ENCODE data around the gene SLAMF1.

Gene SLAMF1

DNA sequence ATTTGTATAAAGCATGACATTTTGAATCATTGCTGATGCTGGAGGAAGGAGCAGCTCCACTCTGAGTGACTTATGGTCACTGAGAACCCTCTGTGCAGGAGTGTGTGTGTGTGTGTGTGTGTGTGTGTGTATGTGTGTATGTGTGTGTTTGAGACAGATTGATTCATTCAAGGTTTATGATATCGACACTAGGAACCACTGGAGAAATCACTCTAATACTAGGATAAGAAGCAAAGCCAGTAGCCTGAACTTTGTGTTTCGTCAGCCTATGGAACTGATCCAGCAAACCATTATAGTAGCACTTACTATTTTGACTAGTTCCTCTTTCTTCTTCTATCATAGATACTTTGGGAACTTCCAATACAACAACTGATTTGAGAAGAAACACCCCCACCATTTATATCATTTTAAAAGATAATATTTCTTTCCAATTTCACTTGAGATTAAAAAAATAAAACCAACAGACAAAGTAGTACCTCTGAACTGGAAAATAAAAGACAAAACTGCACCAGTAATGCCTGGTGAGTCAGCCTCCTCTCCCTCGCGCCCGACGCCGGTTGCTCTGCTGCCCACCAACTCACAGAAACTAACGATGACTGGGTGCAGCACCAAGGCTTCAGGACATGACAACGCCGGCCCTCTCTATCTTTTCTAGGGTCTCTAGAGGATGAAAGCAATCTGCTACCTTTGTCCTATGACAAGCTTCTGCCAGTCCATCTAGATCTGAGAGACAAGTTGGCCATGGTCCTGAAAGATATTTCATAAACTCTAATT, 20.9 kb downstream of the SLAMF1 start:
- Histone ChIP-seq H3K79me2 (ENCODE audit: insufficient read depth, low read length) (peaks cover 14% of the 10 kb centered on the region; the same call in 1 of the 2 replicates), H2AFZ (ENCODE audit: low read depth, low read length, severe bottlenecking) (no peak overlapping the region), H3K4me3 (ENCODE audit: insufficient read depth, low read length, poor library complexity, severe bottlenecking) (no peak overlapping the region), H3K9me2 (replicated peaks; ENCODE audit: insufficient read depth, low read length) (no peaks in the 10 kb centered on the region), H3K9me3 (ENCODE audit: insufficient read depth, low read length) (no peaks in the 10 kb centered on the region), H4K20me1 (ENCODE audit: low read depth, low read length) (no peaks in the 10 kb centered on the region), H3K4me2 (ENCODE audit: low read depth, low read length, poor library complexity, severe bottlenecking) (peak overlapping the region; percentile 70), H3K36me3 (ENCODE audit: low read length) (no peaks in the 10 kb centered on the region), H3K27ac (ENCODE audit: low read depth, low read length) (peak overlapping the region; percentile 97), H3K9ac (ENCODE audit: low read length) (peak overlapping the region; percentile 58), H3K27me3 (ENCODE audit: low read length) (no peaks in the 10 kb centered on the region), H3F3A (ENCODE audit: insufficient read depth) (peaks cover 74% of the 10 kb centered on the region)
- no peak for TF ChIP-seq EZH2phosphoT487 (conservative IDR thresholded peaks at IDR 0.05; ENCODE audit: low read length)
- TF ChIP-seq, protein P1, sequence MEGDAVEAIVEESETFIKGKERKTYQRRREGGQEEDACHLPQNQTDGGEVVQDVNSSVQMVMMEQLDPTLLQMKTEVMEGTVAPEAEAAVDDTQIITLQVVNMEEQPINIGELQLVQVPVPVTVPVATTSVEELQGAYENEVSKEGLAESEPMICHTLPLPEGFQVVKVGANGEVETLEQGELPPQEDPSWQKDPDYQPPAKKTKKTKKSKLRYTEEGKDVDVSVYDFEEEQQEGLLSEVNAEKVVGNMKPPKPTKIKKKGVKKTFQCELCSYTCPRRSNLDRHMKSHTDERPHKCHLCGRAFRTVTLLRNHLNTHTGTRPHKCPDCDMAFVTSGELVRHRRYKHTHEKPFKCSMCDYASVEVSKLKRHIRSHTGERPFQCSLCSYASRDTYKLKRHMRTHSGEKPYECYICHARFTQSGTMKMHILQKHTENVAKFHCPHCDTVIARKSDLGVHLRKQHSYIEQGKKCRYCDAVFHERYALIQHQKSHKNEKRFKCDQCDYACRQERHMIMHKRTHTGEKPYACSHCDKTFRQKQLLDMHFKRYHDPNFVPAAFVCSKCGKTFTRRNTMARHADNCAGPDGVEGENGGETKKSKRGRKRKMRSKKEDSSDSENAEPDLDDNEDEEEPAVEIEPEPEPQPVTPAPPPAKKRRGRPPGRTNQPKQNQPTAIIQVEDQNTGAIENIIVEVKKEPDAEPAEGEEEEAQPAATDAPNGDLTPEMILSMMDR (IDR thresholded peaks at IDR 0.05; ENCODE audit: insufficient read depth, low read length, poor library complexity, severe bottlenecking) = no peak

DNA sequence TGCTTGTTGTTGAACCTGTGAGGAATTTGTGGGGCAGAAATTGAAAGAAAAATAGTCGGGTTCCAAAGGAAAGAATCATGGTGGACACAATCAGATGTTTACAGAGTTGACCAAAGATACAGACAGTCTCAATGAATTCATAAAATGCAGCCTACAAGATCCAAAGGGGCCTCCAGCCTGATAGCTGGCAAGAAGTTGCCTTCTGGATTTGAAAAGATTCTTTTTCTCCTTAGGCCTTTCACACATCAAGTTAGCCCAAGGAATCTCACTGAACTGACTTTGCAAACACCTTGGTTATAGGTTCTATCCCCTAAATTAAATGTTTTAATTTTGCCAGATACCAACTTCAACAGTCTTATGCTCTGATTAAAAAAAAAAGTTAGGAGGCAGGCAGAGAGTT, 21.5 kb downstream of the SLAMF1 start:
- H3K9me3 ChIP-seq (ENCODE audit: insufficient read depth, low read length) = no peaks in the 10 kb centered on the region
- H3K9me2 ChIP-seq (replicated peaks; ENCODE audit: insufficient read depth, low read length) = no peaks in the 10 kb centered on the region
- peak overlapping the region; percentile 97 for H3K27ac ChIP-seq (ENCODE audit: low read depth, low read length)
- H2AFZ ChIP-seq (ENCODE audit: low read depth, low read length, severe bottlenecking) = no peak overlapping the region
- no peaks in the 10 kb centered on the region for H3K36me3 ChIP-seq (ENCODE audit: low read length)
- H3F3A ChIP-seq (ENCODE audit: insufficient read depth) = peaks cover 74% of the 10 kb centered on the region
- peaks cover 14% of the 10 kb centered on the region; the same call in 1 of the 2 replicates for H3K79me2 ChIP-seq (ENCODE audit: insufficient read depth, low read length)
- H3K9ac ChIP-seq (ENCODE audit: low read length) = peak overlapping the region; percentile 58
- no peak for TF ChIP-seq EZH2phosphoT487 (conservative IDR thresholded peaks at IDR 0.05; ENCODE audit: low read length)
- TF ChIP-seq, protein P1 (IDR thresholded peaks at IDR 0.05; ENCODE audit: insufficient read depth, low read length, poor library complexity, severe bottlenecking) = no peak
- peak overlapping the region; percentile 11 for H3K4me3 ChIP-seq (ENCODE audit: insufficient read depth, low read length, poor library complexity, severe bottlenecking)
- H3K4me2 ChIP-seq (ENCODE audit: low read depth, low read length, poor library complexity, severe bottlenecking) = peak overlapping the region; percentile 70
- H3K27me3 ChIP-seq (ENCODE audit: low read length) = no peaks in the 10 kb centered on the region
- no peaks in the 10 kb centered on the region for H4K20me1 ChIP-seq (ENCODE audit: low read depth, low read length)

DNA sequence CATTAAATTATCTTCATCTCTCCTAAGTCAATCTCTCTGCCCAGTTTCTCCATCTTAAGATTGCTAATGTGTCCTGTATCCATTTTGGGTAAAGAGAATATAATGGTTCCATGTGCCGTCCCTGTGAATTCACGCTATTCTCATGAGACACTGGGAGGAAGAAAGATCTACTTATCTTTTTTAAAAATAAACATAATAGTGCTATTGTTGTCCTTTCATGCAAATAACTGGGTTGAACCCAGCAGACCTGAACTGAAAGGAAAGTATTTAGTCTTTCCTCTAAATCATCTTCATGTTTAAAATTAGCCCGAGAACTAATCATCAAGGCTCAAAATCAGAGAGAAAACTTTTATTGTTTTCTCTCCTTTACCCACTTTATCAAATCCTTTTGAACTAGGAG, 22.4 kb downstream of the SLAMF1 start:
- no peaks in the 10 kb centered on the region for H3K9me2 ChIP-seq (replicated peaks; ENCODE audit: insufficient read depth, low read length)
- H3K27me3 ChIP-seq (ENCODE audit: low read length) = no peaks in the 10 kb centered on the region
- TF ChIP-seq EZH2phosphoT487 (conservative IDR thresholded peaks at IDR 0.05; ENCODE audit: low read length) = no peak
- TF ChIP-seq, protein P1 (IDR thresholded peaks at IDR 0.05; ENCODE audit: insufficient read depth, low read length, poor library complexity, severe bottlenecking) = no peak
- H4K20me1 ChIP-seq (ENCODE audit: low read depth, low read length) = no peaks in the 10 kb centered on the region
- H3K9me3 ChIP-seq (ENCODE audit: insufficient read depth, low read length) = no peaks in the 10 kb centered on the region
- H3K79me2 ChIP-seq (ENCODE audit: insufficient read depth, low read length) = peaks cover 14% of the 10 kb centered on the region; the same call in 1 of the 2 replicates
- peaks cover 75% of the 10 kb centered on the region for H3F3A ChIP-seq (ENCODE audit: insufficient read depth)
- peak overlapping the region; percentile 97 for H3K27ac ChIP-seq (ENCODE audit: low read depth, low read length)
- peak overlapping the region; percentile 58 for H3K9ac ChIP-seq (ENCODE audit: low read length)
- H3K4me3 ChIP-seq (ENCODE audit: insufficient read depth, low read length, poor library complexity, severe bottlenecking) = peak overlapping the region; percentile 29
- H3K36me3 ChIP-seq (ENCODE audit: low read length) = peaks cover 1% of the 10 kb centered on the region; the same call in 1 of the 2 replicates
- peak overlapping the region; percentile 70 for H3K4me2 ChIP-seq (ENCODE audit: low read depth, low read length, poor library complexity, severe bottlenecking)
- H2AFZ ChIP-seq (ENCODE audit: low read depth, low read length, severe bottlenecking) = no peak overlapping the region
